ENCODE measurements around the gene IGF1. TPM values are rescaled to one million over a fixed set of nuclear protein-coding genes. Genes with fewer than 3 reads are reported as not detected.

The IGF1 gene
- total RNA-seq, 6 donors from 2014 or later, result 1.0 to 23.9 (median 5.0) TPM

GRCh38 chr12:102408487-102409297 is 71.7 kb downstream of the IGF1 start:
- TF ChIP-seq CTCF (IDR thresholded peaks at IDR 0.05), result no peak
- TF ChIP-seq EP300 (IDR thresholded peaks at IDR 0.05), result no peak
- no peak for TF ChIP-seq POLR2A (IDR thresholded peaks at IDR 0.05)
- TF ChIP-seq POLR2AphosphoS5 (IDR thresholded peaks at IDR 0.05), result no peak
- Histone ChIP-seq H3K9me3 (no peaks in the 10 kb centered on the region), H3K4me3 (no peak overlapping the region), H3K4me1 (peaks cover 0 to 4% (median 0%) of the 10 kb centered on the region in 4 donors), H3K36me3 (no peaks in the 10 kb centered on the region), H3K27ac (no peak overlapping the region), H3K27me3 (no peaks in the 10 kb centered on the region)
- WGBS, 2 donors, result 72 to 77% methylated on average over 4 of the region's 4 CpGs
- DNase-seq (no peak), ATAC-seq (ENCODE audit: low FRiP score in 2 of 2) (peak in 1 of 2 donors; percentile 38)

- Histone ChIP-seq H3K4me1 (peaks cover 0 to 4% (median 0%) of the 10 kb centered on the region in 4 donors), H3K9me3 (no peaks in the 10 kb centered on the region), H3K36me3 (no peaks in the 10 kb centered on the region), H3K27ac (no peak overlapping the region), H3K4me3 (no peak overlapping the region), H3K27me3 (no peaks in the 10 kb centered on the region)
- DNase-seq (no peak), ATAC-seq (ENCODE audit: low FRiP score in 2 of 2) (peak in 1 of 2 donors; percentile 42)
- TF ChIP-seq POLR2A (IDR thresholded peaks at IDR 0.05), result no peak
- no peak for TF ChIP-seq EP300 (IDR thresholded peaks at IDR 0.05)
- TF ChIP-seq CTCF (IDR thresholded peaks at IDR 0.05), result no peak
- no peak for TF ChIP-seq POLR2AphosphoS5 (IDR thresholded peaks at IDR 0.05)
- WGBS, 2 donors, result 83 to 86% methylated on average over 3 of the region's 3 CpGs
These were observed 72.4 kb downstream of the IGF1 start for GRCh38 chr12:102407776-102408486.

- no peaks in the 10 kb centered on the region for H3K27me3 ChIP-seq
- no peaks in the 10 kb centered on the region for H3K36me3 ChIP-seq
- DNase-seq (peak in 1 of 2 donors; percentile 24), ATAC-seq (ENCODE audit: low FRiP score in 2 of 2) (no peak)
- 19 to 45% methylated on average over 7 of the region's 7 CpGs for WGBS, 2 donors
- H3K27ac ChIP-seq, result no peak overlapping the region
- peaks cover 0 to 4% (median 0%) of the 10 kb centered on the region in 4 donors for H3K4me1 ChIP-seq
- no peak overlapping the region for H3K4me3 ChIP-seq
- TF ChIP-seq POLR2AphosphoS5 (IDR thresholded peaks at IDR 0.05), result no peak
- TF ChIP-seq POLR2A (IDR thresholded peaks at IDR 0.05), result no peak
- TF ChIP-seq EP300 (IDR thresholded peaks at IDR 0.05), result no peak
- TF ChIP-seq CTCF (IDR thresholded peaks at IDR 0.05), result no peak
- no peaks in the 10 kb centered on the region for H3K9me3 ChIP-seq
These were observed 74.3 kb downstream of the IGF1 start for GRCh38 chr12:102406033-102406584.

- H3K4me3 ChIP-seq, result no peak overlapping the region
- 81 to 87% methylated on average over 2 of the region's 2 CpGs for WGBS, 2 donors
- ATAC-seq (ENCODE audit: low FRiP score in 2 of 2) (no peak), DNase-seq (no peak)
- H3K9me3 ChIP-seq, result no peaks in the 10 kb centered on the region
- H3K27ac ChIP-seq, result no peak overlapping the region
- H3K36me3 ChIP-seq, result no peaks in the 10 kb centered on the region
- TF ChIP-seq EP300 (IDR thresholded peaks at IDR 0.05), result no peak
- TF ChIP-seq CTCF (IDR thresholded peaks at IDR 0.05), result no peak
- no peak for TF ChIP-seq POLR2AphosphoS5 (IDR thresholded peaks at IDR 0.05)
- no peak for TF ChIP-seq POLR2A (IDR thresholded peaks at IDR 0.05)
- no peaks in the 10 kb centered on the region for H3K27me3 ChIP-seq
- no peaks in the 10 kb centered on the region for H3K4me1 ChIP-seq
These were observed 79.3 kb downstream of the IGF1 start for GRCh38 chr12:102401087-102401486.

Data from upper lobe of left lung (tissue), 6 donors.